Measurements from ENCODE around the gene ADAMTSL2.

Gene ADAMTSL2

GRCh38 chr9:133575186-133576030 lies 40.9 kb downstream of the ADAMTSL2 start:
- DNase-seq (ENCODE audit: low read depth) = no peak

GRCh38 chr9:133576031-133576874 lies 41.7 kb downstream of the ADAMTSL2 start:
- DNase-seq (ENCODE audit: low read depth) = no peak

GRCh38 chr9:133576875-133577736 lies 42.6 kb downstream of the ADAMTSL2 start:
- no peak for DNase-seq (ENCODE audit: low read depth)

GRCh38 chr9:133577737-133578112 lies 43.2 kb downstream of the ADAMTSL2 start:
- DNase-seq (ENCODE audit: low read depth) = no peak

- no peak for DNase-seq (ENCODE audit: low read depth)
These were observed 44.3 kb downstream of the ADAMTSL2 start for GRCh38 chr9:133578524-133579441.

- no peak for DNase-seq (ENCODE audit: low read depth)
These were observed 45.3 kb downstream of the ADAMTSL2 start for GRCh38 chr9:133579601-133580418.

GRCh38 chr9:133580419-133580738 lies 45.9 kb downstream of the ADAMTSL2 start:
- no peak for DNase-seq (ENCODE audit: low read depth)

- no peak for DNase-seq (ENCODE audit: low read depth)
These were observed 46.5 kb downstream of the ADAMTSL2 start for GRCh38 chr9:133581011-133581410.

- DNase-seq (ENCODE audit: low read depth) = no peak
These were observed 47.2 kb downstream of the ADAMTSL2 start for GRCh38 chr9:133581513-133582343.

- DNase-seq (ENCODE audit: low read depth) = no peak
These were observed 48.1 kb downstream of the ADAMTSL2 start for GRCh38 chr9:133582501-133583045.

GRCh38 chr9:133583111-133583510 lies 48.6 kb downstream of the ADAMTSL2 start:
- no peak for DNase-seq (ENCODE audit: low read depth)

GRCh38 chr9:133583586-133583985 lies 49.1 kb downstream of the ADAMTSL2 start:
- no peak for DNase-seq (ENCODE audit: low read depth)

GRCh38 chr9:133584167-133584558 lies 49.7 kb downstream of the ADAMTSL2 start:
- DNase-seq (ENCODE audit: low read depth) = no peak

- DNase-seq (ENCODE audit: low read depth) = no peak
These were observed 50.3 kb downstream of the ADAMTSL2 start for GRCh38 chr9:133584559-133585476.

- no peak for DNase-seq (ENCODE audit: low read depth)
These were observed 51.2 kb downstream of the ADAMTSL2 start for GRCh38 chr9:133585481-133586351.

GRCh38 chr9:133587051-133587450 lies 52.5 kb downstream of the ADAMTSL2 start:
- no peak for DNase-seq (ENCODE audit: low read depth)

- no peak for DNase-seq (ENCODE audit: low read depth)
These were observed 53.0 kb downstream of the ADAMTSL2 start for GRCh38 chr9:133587466-133587865.
